Epithelial cell of esophagus (primary cell): ENCODE measurements around the gene TOGARAM1.

Source experiments
- DNase-seq: peaks from one replicate; pipeline ENCODE4 v3.0.0; 2010; ENCODE audit warnings: low read depth
- H3K4me3 ChIP-seq: 2 replicates; pipeline ENCODE4 v1.5.1; 2011; ENCODE audit warnings: mild to moderate bottlenecking, low read length, control low read depth
- CTCF ChIP-seq: IDR thresholded peaks from 2 replicates; pipeline ENCODE4 v1.5.1; 2011; ENCODE audit warnings: low read depth, mild to moderate bottlenecking, low read length, control low read depth, inconsistent platforms; ENCODE audit not compliant: insufficient read depth; ENCODE audit errors: missing control alignments

Gene TOGARAM1

GRCh38 chr14:45120096-45120495 lies 158.1 kb downstream of the TOGARAM1 start:
- TF ChIP-seq CTCF: no peak
- no peak overlapping the region for H3K4me3 ChIP-seq
- no peak for DNase-seq

- H3K4me3 ChIP-seq: no peak overlapping the region
- DNase-seq: no peak
- TF ChIP-seq CTCF: no peak
Measured at GRCh38 chr14:45123271-45123670, 161.3 kb downstream of the TOGARAM1 start.
